ENCODE measurements around the gene CASR. TPM values are rescaled to one million over a fixed set of nuclear protein-coding genes. Genes with fewer than 3 reads are reported as not detected.

Gene CASR
- total RNA-seq, 1 donor from 2014 or later = not detected

DNA sequence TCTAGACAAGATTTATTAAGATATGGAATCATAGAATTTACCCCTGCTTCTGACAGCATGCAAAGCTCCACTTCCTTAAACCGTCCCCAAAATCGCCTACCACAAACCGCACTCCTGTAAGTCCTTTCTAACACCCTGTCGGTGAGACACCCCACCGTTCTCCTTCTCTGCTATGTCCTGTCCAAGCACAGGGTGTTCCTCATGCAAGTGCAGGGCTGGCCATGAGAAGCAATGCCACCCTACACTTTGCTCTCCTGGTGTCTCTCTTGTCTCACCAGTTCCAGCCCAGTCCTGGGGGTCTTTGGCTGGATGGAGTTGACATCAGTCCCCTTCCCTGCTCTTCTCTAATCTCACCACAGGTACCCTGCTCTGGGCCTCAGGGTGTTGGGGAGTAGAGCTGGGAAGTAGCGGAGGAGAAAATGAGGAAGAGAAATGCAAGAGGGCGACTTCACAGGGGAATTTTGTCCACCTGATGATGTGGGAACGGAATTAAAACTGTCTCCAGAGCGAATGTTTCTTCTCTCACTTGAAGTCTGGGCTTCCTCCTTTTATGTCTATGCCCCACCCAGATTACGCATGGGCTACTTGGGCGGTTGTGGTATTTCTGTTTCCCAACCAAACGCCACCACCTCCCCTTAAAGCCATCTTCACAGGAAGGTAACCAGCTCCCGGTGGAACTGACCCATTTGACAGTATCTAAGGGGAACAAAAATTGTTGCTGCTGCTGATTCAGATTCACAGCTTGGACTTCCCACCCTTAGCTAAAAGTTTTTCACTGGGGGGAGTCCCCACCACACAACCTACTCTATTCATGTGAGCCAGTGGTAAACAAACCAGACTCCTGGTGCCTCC lies 49.9 kb downstream of the CASR start:
- Mint-ChIP-seq H3K4me1 (ENCODE audit: low read depth, unreplicated experiment) (no peaks in the 10 kb centered on the region), H3K4me3 (ENCODE audit: unreplicated experiment) (no peak overlapping the region), H3K27ac (ENCODE audit: unreplicated experiment) (no peak overlapping the region), H3K27me3 (ENCODE audit: unreplicated experiment) (no peaks in the 10 kb centered on the region), H3K36me3 (ENCODE audit: unreplicated experiment) (no peaks in the 10 kb centered on the region), H3K9me3 (ENCODE audit: unreplicated experiment) (no peaks in the 10 kb centered on the region)
- DNase-seq = no peak
- TF ChIP-seq, protein P1, sequence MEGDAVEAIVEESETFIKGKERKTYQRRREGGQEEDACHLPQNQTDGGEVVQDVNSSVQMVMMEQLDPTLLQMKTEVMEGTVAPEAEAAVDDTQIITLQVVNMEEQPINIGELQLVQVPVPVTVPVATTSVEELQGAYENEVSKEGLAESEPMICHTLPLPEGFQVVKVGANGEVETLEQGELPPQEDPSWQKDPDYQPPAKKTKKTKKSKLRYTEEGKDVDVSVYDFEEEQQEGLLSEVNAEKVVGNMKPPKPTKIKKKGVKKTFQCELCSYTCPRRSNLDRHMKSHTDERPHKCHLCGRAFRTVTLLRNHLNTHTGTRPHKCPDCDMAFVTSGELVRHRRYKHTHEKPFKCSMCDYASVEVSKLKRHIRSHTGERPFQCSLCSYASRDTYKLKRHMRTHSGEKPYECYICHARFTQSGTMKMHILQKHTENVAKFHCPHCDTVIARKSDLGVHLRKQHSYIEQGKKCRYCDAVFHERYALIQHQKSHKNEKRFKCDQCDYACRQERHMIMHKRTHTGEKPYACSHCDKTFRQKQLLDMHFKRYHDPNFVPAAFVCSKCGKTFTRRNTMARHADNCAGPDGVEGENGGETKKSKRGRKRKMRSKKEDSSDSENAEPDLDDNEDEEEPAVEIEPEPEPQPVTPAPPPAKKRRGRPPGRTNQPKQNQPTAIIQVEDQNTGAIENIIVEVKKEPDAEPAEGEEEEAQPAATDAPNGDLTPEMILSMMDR (IDR thresholded peaks at IDR 0.05; ENCODE audit: partially characterized antibody, unreplicated experiment) = no peak

DNA sequence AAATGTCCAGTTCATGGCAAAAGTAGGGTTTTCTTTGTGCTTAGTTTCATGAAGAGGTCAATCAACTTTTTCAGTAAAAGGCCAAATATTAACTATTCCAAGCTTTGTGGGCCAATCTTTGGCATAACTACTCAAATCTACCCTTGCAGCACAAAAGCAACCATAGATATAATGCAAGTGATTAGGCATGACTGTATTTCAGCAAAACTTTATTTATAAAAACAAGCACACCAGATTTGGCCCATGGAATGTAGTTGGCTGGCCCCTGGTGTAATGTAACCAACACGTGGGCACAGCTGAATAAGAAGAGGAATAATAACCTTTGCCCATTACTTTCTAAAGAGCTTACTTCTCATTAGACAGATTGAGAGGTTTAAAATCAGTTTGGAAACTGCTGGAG lies 50.6 kb downstream of the CASR start:
- Mint-ChIP-seq H3K27me3 (ENCODE audit: unreplicated experiment) (no peaks in the 10 kb centered on the region), H3K27ac (ENCODE audit: unreplicated experiment) (no peak overlapping the region), H3K4me1 (ENCODE audit: low read depth, unreplicated experiment) (no peaks in the 10 kb centered on the region), H3K9me3 (ENCODE audit: unreplicated experiment) (no peaks in the 10 kb centered on the region), H3K4me3 (ENCODE audit: unreplicated experiment) (no peak overlapping the region), H3K36me3 (ENCODE audit: unreplicated experiment) (no peaks in the 10 kb centered on the region)
- TF ChIP-seq, protein P1 (IDR thresholded peaks at IDR 0.05; ENCODE audit: partially characterized antibody, unreplicated experiment) = no peak
- no peak for DNase-seq

DNA sequence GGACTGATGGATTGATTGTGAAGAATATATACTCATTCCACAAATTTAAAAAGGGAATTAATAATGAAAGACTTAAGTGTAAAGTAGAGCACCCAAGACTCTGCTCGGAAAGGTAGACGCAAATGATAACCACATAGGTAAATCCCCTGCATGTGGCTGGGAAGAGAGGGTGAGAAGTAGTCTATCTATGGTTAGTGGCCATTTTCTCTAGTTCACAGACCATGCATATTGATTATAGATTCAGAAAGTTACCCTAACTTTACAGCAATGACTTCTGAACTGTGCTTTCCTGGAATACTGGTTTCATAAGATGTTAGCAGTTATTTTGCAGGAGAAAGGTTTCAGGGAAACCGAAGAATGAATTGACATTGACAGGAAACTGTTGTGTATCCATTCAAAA lies 51.7 kb downstream of the CASR start:
- Mint-ChIP-seq H3K4me1 (ENCODE audit: low read depth, unreplicated experiment) (no peaks in the 10 kb centered on the region), H3K9me3 (ENCODE audit: unreplicated experiment) (no peaks in the 10 kb centered on the region), H3K27me3 (ENCODE audit: unreplicated experiment) (no peaks in the 10 kb centered on the region), H3K36me3 (ENCODE audit: unreplicated experiment) (no peaks in the 10 kb centered on the region), H3K4me3 (ENCODE audit: unreplicated experiment) (no peak overlapping the region), H3K27ac (ENCODE audit: unreplicated experiment) (no peak overlapping the region)
- DNase-seq = no peak
- TF ChIP-seq, protein P1 (IDR thresholded peaks at IDR 0.05; ENCODE audit: partially characterized antibody, unreplicated experiment) = no peak

GRCh38 chr3:122239112-122239511 lies 55.6 kb downstream of the CASR start:
- Mint-ChIP-seq H3K27me3 (ENCODE audit: unreplicated experiment) (no peaks in the 10 kb centered on the region), H3K9me3 (ENCODE audit: unreplicated experiment) (no peaks in the 10 kb centered on the region), H3K36me3 (ENCODE audit: unreplicated experiment) (no peaks in the 10 kb centered on the region), H3K4me1 (ENCODE audit: low read depth, unreplicated experiment) (no peaks in the 10 kb centered on the region), H3K27ac (ENCODE audit: unreplicated experiment) (no peak overlapping the region), H3K4me3 (ENCODE audit: unreplicated experiment) (no peak overlapping the region)
- TF ChIP-seq, protein P1 (IDR thresholded peaks at IDR 0.05; ENCODE audit: partially characterized antibody, unreplicated experiment) = no peak
- DNase-seq = no peak

GRCh38 chr3:122245513-122246174 lies 62.2 kb downstream of the CASR start:
- DNase-seq = no peak
- Mint-ChIP-seq H3K4me3 (ENCODE audit: unreplicated experiment) (no peak overlapping the region), H3K4me1 (ENCODE audit: low read depth, unreplicated experiment) (peaks cover 2% of the 10 kb centered on the region), H3K9me3 (ENCODE audit: unreplicated experiment) (no peaks in the 10 kb centered on the region), H3K27ac (ENCODE audit: unreplicated experiment) (no peak overlapping the region), H3K27me3 (ENCODE audit: unreplicated experiment) (no peaks in the 10 kb centered on the region), H3K36me3 (ENCODE audit: unreplicated experiment) (no peaks in the 10 kb centered on the region)
- TF ChIP-seq, protein P1 (IDR thresholded peaks at IDR 0.05; ENCODE audit: partially characterized antibody, unreplicated experiment) = no peak
